GM18507 (cell line): ENCODE results near the gene SPEF2.

ENCODE experiments used
- DNase-seq: peaks from one replicate; pipeline ENCODE4 v3.0.0; 2011; ENCODE audit warnings: low read depth; ENCODE audit not compliant: insufficient read length; ENCODE audit errors: extremely low spot score
- FAIRE-seq: peaks from 2 replicates; lab custom pipeline; 2011; peaks lifted over from hg19 to GRCh38; lab: Jason Lieb, UNC

Gene SPEF2

DNA sequence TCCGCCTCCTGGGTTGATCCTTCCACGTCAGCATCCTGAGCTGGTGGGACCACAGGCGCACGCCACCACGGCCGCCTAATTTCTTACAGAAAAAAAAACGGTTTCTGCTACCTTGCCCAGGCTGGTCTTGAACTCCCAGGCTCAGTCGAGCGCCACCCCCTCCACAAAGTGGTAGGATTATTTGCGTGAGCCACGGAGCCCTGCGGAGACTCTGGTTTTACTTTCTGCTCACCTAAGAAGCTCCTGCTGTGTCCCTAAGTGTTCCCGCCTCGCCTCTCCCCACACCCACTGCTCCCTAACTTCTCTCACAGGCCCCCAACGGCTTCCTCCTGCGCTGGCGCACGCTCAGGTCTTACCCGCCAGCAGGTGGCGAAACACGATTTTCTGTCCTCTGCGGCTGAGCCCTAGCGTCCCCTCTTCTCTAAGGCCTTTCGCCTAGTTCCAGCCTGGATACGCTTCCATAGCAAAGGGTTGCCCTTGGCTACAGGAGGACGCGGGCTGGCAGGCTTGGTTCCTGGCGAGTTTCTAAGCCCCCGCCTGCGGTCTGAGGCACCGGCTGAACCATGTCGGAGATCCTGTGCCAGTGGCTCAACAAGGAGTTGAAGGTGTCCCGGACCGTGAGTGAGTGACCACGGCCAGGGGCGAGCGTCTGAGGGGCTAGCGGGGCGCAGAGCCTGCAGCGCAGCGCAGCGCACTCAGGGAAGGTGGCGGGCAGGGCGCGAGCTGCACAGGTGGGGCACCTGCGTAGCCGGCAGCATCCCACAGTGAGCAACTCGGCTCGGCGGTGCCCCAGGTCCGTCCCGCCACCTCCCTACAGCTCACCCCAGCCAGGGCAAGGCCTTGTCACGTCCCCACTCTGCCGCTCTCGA lies at the start of gene SPEF2:
Gene SPEF2 (plus strand): TSS at position 429 of the 869 bp plus-strand sequence. CDS start 135 bp downstream, at position 564.
- FAIRE-seq = peak; percentile 70
- DNase-seq = peak; percentile 39

- FAIRE-seq (no peak), DNase-seq (no peak)
Observed at GRCh38 chr5:35575578-35575977, 42.1 kb upstream of the SPEF2 start.

GRCh38 chr5:35587419-35587818 lies 30.2 kb upstream of the SPEF2 start:
- no peak for FAIRE-seq
- no peak for DNase-seq

GRCh38 chr5:35593338-35593737 lies 24.3 kb upstream of the SPEF2 start:
- FAIRE-seq (no peak), DNase-seq (no peak)

DNA sequence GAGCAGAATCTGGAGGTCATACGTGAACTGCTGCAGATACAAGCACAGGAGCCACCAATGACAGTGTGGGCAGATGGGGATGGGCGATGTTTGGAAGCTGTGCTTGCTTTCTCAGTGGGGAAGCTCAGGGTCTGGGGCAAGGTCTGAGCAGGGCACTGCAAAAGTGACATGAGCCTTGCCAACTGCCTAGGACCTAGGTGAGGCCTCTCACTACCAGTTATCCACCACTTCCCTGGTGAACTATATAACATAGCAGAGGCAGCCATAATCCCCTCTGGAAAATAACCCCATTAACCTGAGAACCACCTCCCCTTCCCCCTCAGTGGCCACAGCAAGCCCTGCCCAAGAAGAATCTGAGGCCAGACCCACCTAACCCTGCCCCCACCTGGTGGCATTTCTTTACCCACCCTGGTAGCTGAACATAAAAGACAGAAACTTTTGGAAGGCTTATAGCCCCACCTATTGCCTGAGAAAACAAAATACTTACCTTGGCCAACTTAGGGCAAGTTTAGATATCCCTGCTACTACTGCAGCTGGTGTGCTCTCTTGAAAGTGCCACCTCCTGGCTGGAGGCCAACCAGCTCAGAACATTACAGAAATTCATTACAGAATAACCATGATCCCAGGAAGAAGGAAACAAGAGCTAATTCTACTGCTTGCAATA lies 18.8 kb upstream of the SPEF2 start:
- no peak for DNase-seq
- no peak for FAIRE-seq

DNA sequence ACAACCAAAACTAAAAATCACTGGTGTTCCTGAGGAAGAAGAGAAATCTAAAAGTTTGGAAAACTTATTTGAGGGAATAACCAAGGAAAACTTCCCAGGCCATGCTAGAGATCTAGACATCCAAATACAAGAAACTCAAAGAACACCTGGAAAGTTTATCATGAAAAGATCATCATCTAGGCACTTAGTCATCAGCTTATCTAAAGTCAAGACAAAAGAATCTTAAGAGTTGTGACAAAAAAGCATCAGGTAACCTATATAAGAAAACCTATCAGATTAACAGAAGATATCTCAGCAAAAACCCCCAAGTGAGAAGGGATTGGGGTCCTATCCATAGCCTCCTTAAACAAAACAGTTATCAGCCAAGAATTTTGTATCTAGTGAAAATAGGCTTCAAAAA lies 17.1 kb upstream of the SPEF2 start:
- no peak for FAIRE-seq
- DNase-seq = no peak

DNA sequence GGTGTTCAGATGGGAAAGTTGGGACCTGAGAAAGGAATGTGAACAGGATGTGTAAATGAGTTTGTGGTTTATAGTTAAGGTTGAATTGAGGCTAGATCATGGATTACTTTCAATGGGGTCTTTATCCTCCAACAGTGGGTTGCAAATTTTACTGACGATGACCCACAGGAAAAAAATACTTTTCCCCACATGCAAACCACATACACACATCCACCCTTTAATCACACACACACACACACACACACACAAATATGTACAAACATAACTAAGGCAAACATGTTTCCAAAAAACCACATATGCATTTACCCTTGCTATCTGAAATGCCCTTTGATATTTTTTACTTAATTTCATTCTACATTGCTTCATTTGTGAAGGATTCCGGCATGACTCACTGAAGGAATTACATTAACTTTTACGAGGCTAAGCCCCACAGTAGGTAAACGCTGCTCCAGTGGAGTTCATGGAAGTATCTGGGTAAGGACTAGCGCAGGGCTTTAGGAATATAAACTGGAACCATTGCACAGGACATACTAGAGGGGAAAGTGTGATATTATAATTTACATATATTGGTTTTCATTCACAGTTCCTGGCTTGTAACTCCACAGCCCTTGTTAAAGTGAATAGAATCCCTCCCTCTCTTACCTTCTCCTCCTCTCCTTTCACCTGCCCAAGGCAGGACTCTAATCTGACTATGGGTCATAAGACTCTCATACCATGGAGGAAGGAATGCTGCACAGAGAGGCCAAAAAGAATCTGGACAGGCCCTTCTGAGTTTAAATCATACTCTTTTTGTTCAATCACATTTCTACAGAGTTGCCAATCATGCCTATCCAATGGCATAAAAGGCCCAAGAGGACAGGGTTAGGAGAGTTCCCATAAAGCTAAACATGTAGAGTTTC lies 8.5 kb upstream of the SPEF2 start:
- DNase-seq = no peak

GRCh38 chr5:35617060-35617434 lies 616 bp upstream of the SPEF2 start:
- FAIRE-seq (no peak), DNase-seq (no peak)

More for the DNA sequence above, 8.5 kb upstream of the SPEF2 start:
- FAIRE-seq = no peak

- FAIRE-seq (no peak), DNase-seq (no peak)
Observed at GRCh38 chr5:35618304-35618636, 607 bp downstream of the SPEF2 start.

DNA sequence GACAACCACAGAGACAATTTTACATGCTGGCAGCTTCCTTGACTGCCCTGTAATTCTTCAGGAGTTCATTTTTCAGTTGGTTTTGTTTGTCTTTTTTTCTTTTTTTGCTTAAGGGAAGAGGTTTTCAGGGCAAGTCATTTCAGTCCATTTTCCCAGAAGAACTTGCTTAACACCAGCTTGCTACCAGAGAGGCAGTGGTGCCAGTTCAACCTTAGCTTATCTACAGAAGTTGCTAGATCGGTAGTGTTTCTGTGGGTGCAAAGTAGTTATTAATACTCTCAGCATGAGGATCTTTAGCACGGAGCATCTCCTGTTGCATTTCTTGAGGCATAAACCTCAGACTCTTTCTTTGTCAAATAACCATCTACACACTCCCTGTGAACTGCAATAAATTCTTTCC lies 1.1 kb downstream of the SPEF2 start:
- no peak for FAIRE-seq
- DNase-seq = no peak

- DNase-seq (no peak), FAIRE-seq (peak; percentile 21)
Observed at GRCh38 chr5:35622974-35623373, 5.3 kb downstream of the SPEF2 start.

GRCh38 chr5:35623991-35624390 lies 6.3 kb downstream of the SPEF2 start:
- no peak for FAIRE-seq
- DNase-seq = no peak

- no peak for DNase-seq
- no peak for FAIRE-seq
Observed at GRCh38 chr5:35626108-35626507, 8.4 kb downstream of the SPEF2 start.

- DNase-seq = no peak
- no peak for FAIRE-seq
Observed at GRCh38 chr5:35626553-35626952, 8.9 kb downstream of the SPEF2 start.

GRCh38 chr5:35634326-35634725 lies 16.7 kb downstream of the SPEF2 start:
- FAIRE-seq (no peak), DNase-seq (no peak)

DNA sequence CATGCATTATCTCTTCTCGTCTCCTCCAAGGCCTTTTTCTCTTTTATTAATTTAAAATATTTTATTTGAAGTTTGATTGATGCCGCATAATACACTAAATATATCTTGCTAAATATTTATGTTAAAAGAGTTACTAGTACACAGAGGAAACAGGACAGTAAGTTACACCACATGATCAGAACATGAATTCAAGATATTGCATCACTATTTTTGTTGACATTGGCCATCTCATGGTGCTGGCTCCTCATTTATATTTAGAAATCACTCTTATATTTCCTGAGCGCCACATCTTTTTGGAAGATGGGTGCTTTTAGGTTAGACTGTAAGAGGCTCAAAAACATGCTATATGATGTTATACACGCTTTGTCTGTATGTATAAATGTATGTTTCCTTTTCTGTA lies 23.0 kb downstream of the SPEF2 start:
- FAIRE-seq (no peak), DNase-seq (no peak)

DNA sequence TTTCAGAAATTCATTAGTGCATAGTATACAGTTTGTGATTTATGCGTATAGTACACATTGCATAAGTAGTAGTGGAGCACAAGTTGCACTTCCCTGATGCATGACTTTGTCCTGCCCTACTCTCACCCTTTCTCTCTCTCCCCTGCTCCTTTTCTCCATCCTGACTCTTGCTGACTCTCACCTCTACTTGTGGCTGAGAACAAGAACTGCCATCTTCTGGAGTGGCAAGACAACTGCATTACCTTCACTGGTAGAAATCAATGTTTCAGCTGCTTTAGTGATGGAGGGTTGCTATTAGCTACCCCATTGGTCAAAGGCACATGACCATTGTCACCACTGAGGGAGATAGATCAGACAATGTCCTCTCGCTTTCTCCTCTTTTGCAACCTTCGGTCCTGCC lies 26.9 kb downstream of the SPEF2 start:
- DNase-seq = no peak
- FAIRE-seq = no peak

- DNase-seq (no peak), FAIRE-seq (no peak)
Observed at GRCh38 chr5:35647128-35647527, 29.5 kb downstream of the SPEF2 start.

DNA sequence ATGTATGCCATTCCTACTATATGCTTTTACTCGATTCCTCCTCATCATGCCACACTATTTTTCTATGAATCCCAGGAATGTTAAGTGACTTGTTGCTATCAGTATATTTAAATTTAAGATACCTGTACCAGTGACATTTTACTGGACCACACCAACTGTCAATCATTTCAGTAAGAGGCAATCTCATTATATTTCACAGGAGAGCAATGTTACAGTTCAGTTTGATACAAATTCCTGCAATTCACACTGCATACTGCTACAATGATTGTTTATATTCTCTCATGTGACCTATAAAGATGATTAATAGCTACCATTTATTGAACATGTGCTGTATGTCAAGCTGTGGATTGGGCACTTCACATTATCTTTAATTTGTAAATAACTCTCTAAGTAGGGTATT lies 30.0 kb downstream of the SPEF2 start:
- FAIRE-seq (no peak), DNase-seq (no peak)
